OCI-LY7 (cell line): ENCODE data around the gene FABP1.

ENCODE experiments used
- EZH2phosphoT487 ChIP-seq: fragments of 200-600 bp; sonication (generic); IDR thresholded peaks from 2 replicates; pipeline ENCODE4 v1.6.1; 2018; ENCODE audit warnings: low read depth, borderline replicate concordance, mild to moderate bottlenecking, mixed run types, antibody characterized with exemption, low read length, moderate library complexity, mixed read lengths
- TF ChIP-seq, protein P1 (sequence below): fragments of 200-600 bp; sonication (generic); conservative IDR thresholded peaks from 2 replicates; pipeline ENCODE4 v1.5.1; 2014; ENCODE audit warnings: mild to moderate bottlenecking, antibody characterized with exemption, low read length, moderate library complexity, mixed read lengths

DNA sequence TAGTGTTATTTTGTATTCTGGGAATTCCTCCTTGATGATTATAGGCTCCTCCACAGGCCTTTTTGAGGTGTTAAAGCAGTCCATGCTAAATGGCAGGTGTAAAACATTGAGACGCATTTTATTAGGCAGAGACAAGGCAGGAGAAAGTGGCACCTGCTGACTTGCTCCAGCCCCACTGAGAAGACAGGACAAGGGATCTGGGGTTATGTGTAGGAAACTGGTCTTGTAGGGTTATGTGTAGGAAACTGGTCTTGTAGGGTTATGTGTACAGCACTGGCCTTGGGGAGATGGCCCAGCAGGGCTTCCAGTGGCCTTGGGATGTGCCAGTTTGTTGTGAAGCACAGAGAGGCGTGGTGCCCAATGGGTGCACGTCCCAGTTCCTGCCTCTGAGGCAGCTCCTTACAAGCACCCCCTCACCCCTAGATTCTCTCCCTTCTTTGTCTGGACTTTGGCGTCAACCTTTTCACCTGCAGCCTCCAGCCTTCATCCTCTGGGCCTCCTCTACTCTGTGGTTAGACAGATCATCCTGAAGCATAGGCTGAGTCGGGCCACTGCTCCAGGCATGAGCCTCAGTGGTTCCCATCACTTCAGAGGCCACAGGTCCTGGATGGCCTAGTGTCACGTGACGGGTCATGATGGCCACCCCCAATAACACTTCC, 921 bp upstream of the FABP1 start:
- TF ChIP-seq, protein P1, sequence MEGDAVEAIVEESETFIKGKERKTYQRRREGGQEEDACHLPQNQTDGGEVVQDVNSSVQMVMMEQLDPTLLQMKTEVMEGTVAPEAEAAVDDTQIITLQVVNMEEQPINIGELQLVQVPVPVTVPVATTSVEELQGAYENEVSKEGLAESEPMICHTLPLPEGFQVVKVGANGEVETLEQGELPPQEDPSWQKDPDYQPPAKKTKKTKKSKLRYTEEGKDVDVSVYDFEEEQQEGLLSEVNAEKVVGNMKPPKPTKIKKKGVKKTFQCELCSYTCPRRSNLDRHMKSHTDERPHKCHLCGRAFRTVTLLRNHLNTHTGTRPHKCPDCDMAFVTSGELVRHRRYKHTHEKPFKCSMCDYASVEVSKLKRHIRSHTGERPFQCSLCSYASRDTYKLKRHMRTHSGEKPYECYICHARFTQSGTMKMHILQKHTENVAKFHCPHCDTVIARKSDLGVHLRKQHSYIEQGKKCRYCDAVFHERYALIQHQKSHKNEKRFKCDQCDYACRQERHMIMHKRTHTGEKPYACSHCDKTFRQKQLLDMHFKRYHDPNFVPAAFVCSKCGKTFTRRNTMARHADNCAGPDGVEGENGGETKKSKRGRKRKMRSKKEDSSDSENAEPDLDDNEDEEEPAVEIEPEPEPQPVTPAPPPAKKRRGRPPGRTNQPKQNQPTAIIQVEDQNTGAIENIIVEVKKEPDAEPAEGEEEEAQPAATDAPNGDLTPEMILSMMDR: no peak
- TF ChIP-seq EZH2phosphoT487: no peak
